Activated CD8-positive, alpha-beta memory T cell treated with anti-CD3 and anti-CD28 coated beads, Interleukin-2, amount 50 U/mL, for 24 hours (primary cell): ENCODE data around the gene FSD2.
"Not testable (repeated sequence)": the region's sequence is repeated elsewhere in the genome, so short reads cannot be mapped to it uniquely, and the experiment has no call there.

Source experiments
- DNase-seq: peaks from one replicate; pipeline ENCODE4 v3.0.0-alpha.2; 2020; ENCODE audit errors: extremely low read depth

Gene FSD2

DNA sequence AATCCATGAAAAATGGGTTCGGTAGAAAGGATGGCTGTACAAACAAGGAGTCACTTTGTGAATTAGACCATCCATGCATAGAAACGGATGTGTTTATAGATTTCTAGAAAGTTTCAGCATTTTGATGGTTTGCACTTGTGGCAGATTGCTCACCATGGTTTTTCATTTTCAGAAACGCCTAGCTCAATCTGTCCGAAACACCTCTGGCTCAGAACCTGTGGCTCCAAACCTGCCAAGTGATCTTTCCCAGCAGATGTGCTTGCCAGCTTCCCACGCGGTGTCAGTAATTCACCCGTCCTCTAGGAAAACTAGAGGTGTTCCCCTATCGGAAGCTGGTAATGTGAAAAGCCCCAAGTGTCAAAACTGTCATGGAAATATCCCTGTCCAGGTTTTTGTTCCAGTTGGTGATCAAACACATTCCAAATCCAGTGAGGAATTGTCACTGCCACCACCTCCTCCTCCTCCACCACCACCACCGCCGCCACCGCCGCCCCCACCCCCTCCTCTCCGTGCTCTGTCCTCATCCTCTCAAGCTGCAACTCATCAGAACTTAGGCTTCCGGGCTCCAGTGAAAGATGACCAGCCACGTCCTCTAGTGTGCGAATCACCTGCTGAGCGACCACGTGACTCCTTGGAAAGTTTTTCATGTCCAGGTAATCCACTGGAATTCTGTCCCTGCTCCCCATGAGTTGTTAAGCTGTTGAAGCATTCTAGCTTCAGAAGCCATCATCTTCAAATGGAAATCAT is 24.7 kb upstream of the FSD2 start:
- no peak for DNase-seq

DNA sequence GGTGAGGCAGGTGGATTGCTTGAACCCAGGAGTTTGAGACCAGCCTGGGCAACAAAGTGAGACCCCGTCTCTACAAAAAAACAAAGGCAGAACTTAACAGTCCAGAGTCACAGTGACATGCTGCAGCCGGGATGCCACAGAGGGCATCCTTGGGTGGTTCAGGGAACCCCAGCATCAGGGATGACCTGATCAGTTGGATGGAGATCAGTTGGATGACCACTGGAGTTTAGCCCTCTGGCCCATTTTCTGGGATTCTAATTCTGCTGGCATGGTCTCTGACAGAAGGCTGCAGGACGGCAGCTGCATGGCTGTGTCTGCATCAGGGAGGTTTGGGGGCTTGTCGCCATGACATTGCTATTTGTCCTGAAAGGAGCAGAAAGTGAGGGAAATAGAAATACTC is 23.4 kb upstream of the FSD2 start:
- no peak for DNase-seq

DNA sequence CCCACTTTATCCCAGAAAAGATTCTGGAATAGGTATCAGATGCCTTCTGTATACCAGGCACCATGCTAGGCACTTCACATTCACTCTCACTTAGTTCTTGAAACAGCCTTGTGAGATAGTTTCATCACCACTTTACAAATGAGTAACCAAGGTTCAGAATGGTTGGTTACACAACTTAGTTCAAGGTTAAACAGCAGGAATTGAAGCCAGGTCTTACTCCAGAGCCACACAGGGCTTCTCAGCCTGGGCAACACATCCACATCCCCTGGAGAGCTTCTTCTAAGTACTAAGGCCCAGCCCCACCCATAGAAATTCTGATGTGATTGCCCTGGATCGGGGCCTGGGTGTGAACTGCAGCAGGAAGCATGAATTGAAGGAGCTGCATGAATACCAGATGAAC is 22.2 kb upstream of the FSD2 start:
- no peak for DNase-seq

DNA sequence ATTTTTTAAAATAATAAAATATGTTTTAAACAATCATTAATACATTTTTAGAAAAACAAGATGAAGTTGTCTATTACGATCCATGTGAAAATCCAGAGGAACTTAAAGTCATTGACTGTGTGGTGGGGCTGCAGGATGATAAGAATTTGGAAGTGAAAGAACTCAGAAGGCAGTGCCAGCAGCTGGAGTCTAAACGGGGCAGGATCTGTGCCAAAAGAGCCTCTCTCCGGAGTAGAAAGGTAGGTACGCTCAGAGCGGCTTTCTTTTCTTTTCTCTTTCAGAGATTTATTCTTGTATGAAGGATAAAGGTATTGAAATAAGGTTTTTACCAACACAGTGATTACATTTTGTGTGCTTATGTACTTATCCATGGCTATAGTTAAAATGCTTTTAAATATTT is 17.2 kb upstream of the FSD2 start:
- DNase-seq, result no peak

DNA sequence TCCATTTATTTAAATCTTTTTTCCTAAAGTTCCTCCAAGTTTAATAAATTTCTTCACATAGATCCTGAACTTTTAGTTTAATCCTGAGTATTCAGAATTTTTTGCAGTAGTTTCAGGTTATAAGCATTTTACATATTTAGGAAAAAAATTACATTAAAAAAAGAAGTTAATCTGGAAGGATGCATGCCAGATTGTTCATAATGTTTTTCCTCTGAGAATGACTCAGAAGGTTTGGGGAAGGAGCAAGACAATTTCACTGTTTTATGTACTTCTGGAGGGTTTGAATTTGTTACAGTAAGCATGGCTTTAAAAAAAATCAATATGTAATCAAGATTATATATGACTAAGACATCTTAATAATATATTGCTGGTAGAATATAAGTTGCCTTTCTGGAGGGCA is 16.0 kb upstream of the FSD2 start:
- not testable (repeated sequence) for DNase-seq

DNA sequence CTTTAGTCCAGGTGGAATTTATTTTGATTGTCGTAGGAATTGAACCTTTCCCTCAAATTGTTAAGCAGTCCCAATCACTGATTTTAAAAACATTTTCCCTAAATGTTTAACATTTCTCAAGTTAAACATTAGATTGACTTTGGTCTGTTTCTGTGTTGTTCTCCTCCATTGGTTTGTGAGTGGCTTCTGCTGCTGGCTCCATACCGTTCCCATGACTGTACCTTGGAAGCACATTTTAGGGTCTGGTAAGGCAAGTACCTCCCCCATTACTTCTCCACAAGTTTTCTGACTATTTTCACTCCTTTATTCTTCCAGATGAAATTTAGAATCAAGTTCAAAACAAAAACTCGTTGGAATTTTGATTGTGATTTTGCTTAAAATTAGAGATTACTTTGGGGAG is 15.5 kb upstream of the FSD2 start:
- not testable (repeated sequence) for DNase-seq

DNA sequence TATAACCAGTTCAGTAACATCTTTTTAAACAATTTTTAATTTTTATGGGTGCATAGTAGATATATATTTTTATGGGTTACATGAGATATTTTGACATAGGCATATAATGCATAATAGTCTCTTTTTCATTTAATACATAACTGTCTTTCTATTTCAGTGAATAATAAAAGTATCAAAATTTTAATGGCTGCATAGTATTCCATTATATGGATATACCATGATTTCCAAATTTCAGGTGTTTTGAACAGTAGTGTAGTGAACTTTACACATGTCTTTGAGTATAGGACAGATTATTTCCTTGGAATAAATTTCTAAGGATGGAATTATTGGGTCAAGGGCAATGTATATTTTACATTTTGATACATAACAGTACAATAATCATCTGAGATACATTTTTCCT is 14.3 kb upstream of the FSD2 start:
- DNase-seq, result no peak

DNA sequence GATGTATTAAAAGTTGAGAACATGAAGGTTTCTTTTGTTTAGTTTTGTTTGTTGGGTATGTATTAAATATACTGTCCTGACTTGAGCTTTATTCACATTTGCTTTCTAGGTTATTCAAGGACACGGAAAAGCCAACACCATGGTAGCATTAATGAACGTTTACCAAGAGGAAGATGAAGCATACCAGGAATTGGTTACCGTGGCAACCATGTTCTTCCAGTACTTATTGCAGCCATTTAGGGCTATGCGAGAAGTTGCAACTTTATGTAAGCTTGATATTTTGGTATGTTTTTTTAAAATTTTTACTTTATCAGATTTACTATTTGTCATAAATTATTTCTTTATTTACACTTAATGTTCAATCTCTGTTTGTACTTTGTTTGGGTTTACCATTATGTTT is 7.1 kb upstream of the FSD2 start:
- DNase-seq, result no peak

DNA sequence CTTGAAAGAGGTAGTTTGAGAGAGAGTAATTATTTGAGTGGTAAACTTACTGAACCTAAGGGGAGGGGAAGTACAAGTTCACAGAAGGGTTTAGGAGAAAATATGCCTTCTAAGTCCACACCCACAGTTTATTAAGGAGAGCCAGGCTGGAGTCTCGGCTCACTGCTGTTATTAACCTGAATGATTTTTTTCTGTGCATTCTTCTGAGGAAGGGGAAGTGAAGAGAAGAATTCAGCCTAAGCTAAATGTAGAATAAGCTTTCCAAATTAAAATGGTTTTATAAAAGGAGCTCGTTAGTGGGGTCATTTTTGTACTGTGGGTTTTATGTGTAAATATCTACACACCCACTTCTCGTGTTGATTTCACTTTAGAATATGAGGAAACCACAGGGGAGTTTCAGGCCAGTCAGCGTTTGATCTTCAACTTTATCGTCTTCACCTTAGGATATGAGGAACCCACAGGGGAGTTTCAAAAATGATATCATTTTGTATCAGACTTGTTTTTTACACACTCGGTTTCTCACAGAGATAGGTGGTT is 5.1 kb upstream of the FSD2 start:
- DNase-seq, result no peak

DNA sequence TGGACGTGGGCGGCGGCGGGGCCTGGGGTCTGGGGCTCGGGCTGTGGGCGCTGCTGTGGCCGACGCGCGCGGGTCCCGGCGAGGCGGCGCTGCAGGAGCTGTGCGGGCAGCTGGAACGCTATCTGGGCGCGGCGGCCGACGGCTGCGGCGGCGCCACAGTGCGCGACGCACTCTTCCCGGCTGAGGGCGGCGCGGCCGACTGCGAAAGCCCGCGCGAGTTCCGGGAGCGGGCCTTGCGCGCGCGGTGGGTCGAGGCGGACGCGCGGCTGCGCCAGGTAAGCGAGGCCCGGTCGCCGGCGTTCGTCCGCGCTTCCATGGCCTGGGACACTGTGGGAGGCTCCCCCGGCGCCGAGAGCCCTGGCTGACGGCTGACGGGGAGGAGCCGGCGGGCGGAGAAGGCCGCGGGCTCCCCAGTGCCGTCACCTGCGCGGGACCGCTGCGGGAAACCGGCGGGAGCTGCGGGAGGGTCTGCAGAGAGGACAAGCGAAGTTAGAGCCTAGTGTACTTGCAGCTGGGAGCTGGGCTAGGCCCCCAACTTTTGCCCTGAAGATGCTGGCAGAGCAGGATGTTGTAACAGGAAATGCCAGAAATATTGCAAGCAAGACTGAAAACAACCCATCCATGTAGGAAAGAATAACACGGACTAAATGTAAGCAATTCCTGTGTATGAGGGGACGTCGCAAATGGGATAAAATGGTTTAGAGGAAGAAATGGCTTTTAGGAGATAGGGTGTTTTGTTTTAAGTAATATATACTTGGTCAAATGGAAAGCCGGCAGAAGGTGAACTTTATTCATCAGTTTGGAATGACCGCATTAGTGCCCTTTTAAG is 4.4 kb upstream of the FSD2 start:
- DNase-seq, result no peak

DNA sequence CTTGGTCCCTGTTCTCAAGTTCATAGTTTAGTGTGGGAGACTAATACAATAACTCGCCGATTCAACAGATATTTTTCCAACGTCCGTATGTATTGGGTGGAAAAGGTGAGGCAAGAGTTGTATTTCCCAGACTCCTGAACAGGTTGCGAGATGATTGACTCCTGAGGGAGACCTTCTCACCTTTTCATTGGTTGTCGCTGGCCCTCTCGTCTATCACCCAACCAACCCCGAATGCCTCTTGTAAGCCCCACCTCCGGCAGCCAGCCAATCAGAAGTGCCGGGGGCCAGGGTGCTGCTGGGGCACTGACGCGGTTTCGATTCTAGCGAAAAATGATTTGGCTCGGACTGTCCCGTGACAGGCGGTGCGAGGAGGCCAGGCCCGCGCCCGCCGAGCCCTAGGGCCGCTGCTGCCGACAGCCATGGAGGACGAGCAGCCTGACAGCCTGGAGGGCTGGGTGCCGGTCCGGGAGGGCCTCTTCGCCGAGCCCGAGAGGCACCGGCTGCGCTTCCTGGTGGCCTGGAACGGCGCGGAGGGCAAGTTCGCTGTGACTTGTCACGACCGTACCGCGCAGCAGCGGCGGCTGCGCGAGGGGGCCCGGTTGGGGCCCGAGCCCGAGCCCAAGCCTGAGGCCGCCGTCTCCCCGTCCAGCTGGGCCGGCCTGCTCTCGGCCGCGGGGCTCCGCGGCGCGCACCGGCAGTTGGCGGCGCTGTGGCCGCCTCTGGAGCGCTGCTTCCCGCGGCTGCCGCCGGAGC is 3.6 kb upstream of the FSD2 start, which contains the start of gene WHAMM:
Gene WHAMM, plus strand, starts transcription at position 321 of the 753 bp plus-strand sequence. Its CDS starts 99 bp downstream, at position 420.
- peak; percentile 95 for DNase-seq

DNA sequence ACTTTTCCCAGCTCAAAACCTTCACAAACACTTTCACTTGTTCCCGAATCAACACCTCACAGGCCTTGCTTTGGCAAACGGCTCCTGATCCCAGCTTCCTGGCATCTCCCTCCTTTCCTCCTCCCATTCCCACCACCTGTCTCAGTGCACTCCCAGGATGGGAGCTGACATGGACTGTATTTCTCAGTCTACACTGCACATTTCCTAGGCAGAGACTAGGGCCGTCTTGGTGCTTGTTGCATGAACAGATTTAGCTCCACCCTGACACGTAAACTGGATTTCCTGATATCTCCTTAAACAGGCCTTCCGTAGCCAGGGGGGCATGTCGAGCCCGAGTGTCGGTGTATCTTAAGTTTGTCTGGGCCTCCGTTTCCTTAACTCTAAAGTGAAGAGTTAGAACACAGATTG is 2.8 kb upstream of the FSD2 start:
- no peak for DNase-seq

DNA sequence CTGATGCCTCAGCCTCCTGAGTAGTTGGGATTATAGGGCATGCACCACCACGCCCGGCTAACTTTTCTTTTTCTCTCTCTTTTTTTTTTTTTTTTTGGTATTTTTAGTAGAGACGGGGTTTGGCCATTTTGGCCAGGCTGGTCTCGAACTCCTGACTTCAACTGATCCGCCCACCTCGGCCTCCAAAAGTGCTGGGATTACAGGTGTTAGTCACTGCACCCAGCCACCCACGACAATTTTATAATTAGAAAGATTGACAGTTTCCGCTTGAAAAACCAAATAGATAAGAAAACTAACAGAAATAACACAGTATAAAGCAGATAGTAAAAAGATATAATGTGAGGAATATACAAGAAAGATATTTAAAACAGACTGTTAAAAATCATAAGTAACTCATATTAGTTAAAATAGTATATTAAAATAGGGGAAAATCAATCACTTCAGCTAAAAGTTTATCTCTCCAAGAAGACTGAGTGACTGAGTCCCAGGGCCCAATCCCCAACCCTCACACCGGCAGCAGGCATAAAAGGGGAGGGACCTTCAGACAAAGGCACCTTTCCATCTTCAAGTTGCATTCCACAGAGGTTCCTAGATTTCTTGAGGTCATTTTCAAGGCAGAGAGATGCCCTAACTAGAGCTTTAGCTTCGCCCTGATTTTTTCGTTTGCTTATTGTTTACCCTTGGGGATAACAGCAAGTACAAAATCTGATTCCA is 2.2 kb upstream of the FSD2 start:
- no peak for DNase-seq

DNA sequence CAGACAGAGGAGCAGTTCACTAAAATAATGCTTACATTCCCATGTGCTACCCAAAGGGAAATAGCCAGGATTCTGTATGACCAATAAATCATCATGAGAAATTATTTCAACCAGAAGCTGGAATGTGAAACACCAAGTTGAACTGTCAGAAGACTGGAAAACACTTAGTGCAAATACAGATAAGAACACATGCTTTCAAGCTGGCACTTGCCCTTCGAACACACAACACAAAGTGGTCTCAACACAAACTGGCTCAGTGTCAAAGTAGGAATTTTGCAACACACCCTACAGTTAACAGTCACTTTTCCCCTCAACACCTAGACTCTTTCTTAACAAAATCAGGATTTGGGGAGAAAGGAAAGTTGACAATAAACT is 1.3 kb downstream of the FSD2 start:
- no peak for DNase-seq

DNA sequence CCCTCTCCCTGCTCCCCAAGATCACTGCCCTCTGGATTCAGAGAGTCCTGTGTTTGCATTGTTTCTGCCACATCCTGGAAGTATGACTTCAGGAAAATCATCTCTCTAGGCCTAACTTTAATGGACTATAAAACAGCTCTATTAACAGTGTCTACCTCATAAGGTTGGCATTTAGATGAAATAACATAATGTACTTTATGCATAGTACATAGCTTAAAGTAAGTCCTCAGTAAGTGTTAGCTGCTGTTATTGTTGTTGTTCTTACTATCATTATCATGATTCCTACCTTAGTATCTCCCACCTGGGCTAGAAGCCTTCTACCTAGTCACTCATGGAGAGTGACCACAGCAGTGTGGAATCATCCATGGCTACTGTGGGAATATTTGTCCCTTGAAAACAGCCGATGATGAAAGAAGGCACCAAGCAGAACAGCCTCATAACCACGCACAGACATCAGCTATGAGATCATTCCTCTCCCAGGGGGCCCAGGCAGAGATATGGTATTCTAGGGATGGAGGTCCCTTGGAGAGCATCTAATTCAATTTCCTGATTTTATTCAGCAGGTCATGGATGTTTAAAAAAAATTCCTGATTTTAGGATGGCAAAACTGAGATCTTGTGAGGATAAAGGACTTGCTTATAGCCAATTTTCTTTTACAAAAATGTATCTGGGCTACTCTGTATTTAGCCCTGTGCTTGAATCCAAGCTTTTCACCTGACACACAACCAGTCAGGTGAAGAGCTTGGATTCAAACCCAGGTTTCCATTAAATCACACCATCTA is 1.9 kb downstream of the FSD2 start:
- DNase-seq, result no peak

DNA sequence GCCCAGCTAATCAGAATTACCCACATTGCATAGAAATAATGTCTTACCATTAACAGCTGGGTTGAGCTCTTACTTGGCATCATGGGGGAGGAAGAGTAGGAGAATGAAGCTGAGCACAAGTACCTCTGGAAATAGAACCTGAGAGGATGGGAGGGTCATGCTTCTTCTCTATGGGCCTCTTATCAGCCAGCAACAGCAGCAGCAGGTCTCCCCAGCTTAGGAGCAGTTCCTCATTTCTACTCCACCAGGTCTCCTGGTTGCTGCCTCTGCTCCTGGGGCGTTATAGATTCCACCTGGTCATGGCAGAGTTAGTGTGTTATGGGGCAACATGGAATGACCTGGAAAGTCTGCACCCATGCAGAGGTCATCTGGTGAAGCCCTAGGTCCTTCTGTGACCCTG is 3.4 kb downstream of the FSD2 start:
- no peak for DNase-seq

DNA sequence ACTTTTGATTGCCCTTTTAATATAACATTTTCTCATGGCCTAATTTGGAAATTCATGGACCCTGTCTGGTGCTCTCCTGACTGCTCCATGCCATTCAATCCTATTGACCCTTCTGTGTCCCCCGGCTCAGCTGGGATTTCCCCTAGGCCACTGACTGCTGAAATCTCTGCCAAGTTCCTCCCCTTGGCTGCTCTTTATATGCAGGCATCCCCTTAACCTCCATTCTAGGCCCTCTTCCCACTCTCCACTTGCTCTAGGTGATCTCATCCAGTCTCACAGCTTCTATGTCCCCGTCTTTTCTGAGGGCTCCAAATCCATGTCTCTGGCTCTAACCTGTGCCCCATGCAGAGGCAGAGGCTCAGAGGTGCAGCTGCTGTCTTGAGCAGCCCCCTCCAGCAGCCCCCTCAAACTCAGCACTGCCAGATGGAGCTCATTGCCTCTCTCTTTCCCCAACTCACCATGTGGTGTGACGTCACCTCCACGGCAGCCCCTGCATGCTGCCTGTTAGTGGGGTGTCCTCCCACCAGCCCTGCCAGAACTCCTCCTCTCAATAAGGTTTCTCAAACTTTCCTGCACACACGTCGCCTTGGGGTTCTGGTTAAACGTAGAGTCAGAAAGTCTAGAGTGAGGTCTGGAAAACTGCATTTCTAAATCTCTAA is 6.6 kb downstream of the FSD2 start:
- no peak for DNase-seq

DNA sequence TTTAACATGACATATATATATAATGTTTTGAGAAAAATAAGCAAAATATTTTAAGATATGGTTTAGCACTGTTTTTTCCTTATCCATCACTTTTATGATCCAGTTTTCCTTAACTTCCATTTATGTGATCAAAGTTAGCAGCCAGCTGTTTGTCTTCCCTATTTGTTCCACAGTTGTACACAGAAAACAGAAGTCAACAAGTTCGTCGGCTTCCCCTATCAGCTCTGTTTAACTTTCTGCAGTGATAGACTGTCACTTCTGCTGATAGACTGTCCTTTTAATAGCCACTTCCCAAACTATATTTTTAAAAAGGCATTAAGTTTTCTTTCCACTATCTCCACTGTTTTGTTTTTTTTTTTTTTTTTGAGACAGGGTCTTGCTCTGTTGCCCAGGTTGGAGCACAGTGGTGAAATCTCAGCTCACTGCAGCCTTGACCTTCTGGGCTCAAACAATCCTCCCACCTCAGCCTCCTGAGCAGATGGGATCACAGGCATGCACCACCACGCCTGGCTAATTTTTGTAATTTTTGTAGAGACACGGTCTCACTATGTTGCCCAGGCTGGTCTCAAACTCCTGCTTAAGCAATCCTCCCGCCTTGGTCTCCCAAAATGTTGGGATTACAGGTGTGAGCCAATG is 7.2 kb downstream of the FSD2 start:
- no peak for DNase-seq

DNA sequence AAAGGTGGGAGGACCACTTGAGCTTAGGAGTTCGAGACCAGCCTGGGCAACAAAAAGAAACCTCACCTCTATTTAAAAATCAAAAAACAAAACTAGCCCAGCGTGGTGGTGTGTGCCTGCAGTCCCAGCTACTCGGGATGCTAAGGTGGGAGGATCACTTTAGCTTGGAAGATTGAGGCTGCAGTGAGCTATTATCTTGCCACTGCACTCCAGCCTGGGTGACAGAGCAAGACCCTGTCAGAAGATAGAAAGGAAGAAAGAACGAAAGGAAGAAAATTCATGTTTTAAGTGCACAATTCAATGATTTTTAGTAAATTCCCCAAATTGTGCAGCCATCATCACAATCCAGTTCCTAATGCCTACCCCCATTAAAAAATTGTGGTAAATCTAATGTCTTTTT is 7.8 kb downstream of the FSD2 start:
- no peak for DNase-seq

DNA sequence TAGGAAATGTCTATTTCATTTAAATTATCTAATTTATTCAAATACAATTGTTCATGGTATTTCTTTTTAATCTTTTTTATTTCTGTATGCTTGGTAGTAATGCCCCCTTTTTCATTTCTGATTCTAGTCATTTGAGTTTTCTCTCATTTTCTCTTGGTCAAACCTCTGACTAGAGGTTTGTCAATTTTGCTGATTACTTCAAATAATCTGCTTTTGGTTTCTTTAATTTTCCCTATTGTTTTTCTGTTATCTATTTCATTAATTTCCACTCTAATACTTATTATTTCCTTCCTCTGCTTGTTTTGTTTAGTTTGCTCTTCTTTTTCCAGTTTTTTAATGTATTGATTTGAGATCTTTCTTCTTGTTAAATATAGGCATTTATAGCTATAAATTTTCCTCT is 12.1 kb downstream of the FSD2 start:
- DNase-seq, result no peak
